GM12878 (cell line): ENCODE measurements around the gene F12. TPM values are rescaled to one million over a fixed set of nuclear protein-coding genes. Genes with fewer than 3 reads are reported as not detected.

ENCODE experiments used
- ATAC-seq: fragments of 200-7000 bp; cut with Tn5 transposase; 3 replicates; pipeline ENCODE4 v1.9.1; 2020; ENCODE audit warnings: mild to moderate bottlenecking, moderate library complexity
- BruUV-seq: library from RNA; stranded (reverse); fragments of 400-500 nt; replicated peaks from 2 replicates; lab custom pipeline; 2021; lab: Mats Ljungman, UMichigan
- CTCF ChIA-PET: fragments of 300-600 bp; sonication (Branson Sonifier 250); formaldehyde crosslinking; extraction: SDS; loops from one replicate; lab custom pipeline; 2021; ENCODE audit warnings: inconsistent platforms; lab: Yijun Ruan, JAX
- POLR2A ChIA-PET: fragments of 350-600 bp; formaldehyde crosslinking; extraction: SDS; loops from one replicate; lab custom pipeline; 2021; ENCODE audit warnings: inconsistent platforms; lab: Charles Lee
- RAD21 ChIA-PET: fragments of 300-600 bp; sonication (Branson Sonifier 250); formaldehyde crosslinking; loops from one replicate; lab custom pipeline; 2023; ENCODE audit warnings: antibody characterized with exemption; ENCODE audit not compliant: unreplicated experiment; lab: Charles Lee
- SMC1A ChIA-PET: fragments of 300-600 bp; sonication (Branson Sonifier 250); formaldehyde crosslinking; loops from one replicate; lab custom pipeline; 2023; ENCODE audit not compliant: unreplicated experiment, uncharacterized antibody; lab: Charles Lee
- DNase-seq: peaks from one replicate; pipeline ENCODE4 v3.0.0-alpha.2; 2011; ENCODE audit warnings: low read depth, low spot score
- FAIRE-seq: peaks from 3 replicates; lab custom pipeline; 2011; peaks lifted over from hg19 to GRCh38; lab: Jason Lieb, UNC
- H2AFZ ChIP-seq: 2 replicates; pipeline ENCODE4 v1.6.0; 2011; ENCODE audit warnings: low read depth, low read length, control low read depth; ENCODE audit not compliant: control insufficient read depth
- H3K27ac ChIP-seq: 2 replicates; pipeline ENCODE4 v1.5.1; 2011; ENCODE audit warnings: control low read depth; ENCODE audit not compliant: control insufficient read depth, insufficient read depth
- H3K27me3 ChIP-seq, 2 experiments: replicated peaks in 1 of 2; 2 replicates each; pipeline versions ENCODE4 v1.6.0 to v1.6.1; 2011; ENCODE audit warnings: low read length in 1 of 2; ENCODE audit not compliant: control insufficient read depth in 2 of 2, insufficient read depth in 2 of 2
- H3K36me3 ChIP-seq, 2 experiments: 2 replicates each; pipeline ENCODE4 v1.5.1; 2011; ENCODE audit warnings: low read length in 1 of 2; ENCODE audit not compliant: control insufficient read depth in 2 of 2, insufficient read depth in 2 of 2
- H3K4me1 ChIP-seq: 2 replicates; pipeline ENCODE4 v1.6.1; 2011; ENCODE audit warnings: mild to moderate bottlenecking, low read length, moderate library complexity, mixed read lengths; ENCODE audit not compliant: control insufficient read depth, insufficient read depth
- H3K4me2 ChIP-seq: 2 replicates; pipeline ENCODE4 v1.6.0; 2011; ENCODE audit warnings: control low read depth; ENCODE audit not compliant: control insufficient read depth, insufficient read depth
- H3K4me3 ChIP-seq: fragments of 200-600 bp; sonication (generic); 2 replicates; pipeline ENCODE4 v1.5.1; 2016
- H3K79me2 ChIP-seq: 2 replicates; pipeline ENCODE4 v1.6.0; 2011; ENCODE audit warnings: low read length; ENCODE audit not compliant: control insufficient read depth, insufficient read depth
- H3K9ac ChIP-seq: 2 replicates; pipeline ENCODE4 v1.8.0; 2011; ENCODE audit warnings: low read length, control low read depth, mixed read lengths; ENCODE audit not compliant: control insufficient read depth, insufficient read depth
- H3K9me3 ChIP-seq: replicated peaks from 3 replicates; pipeline ENCODE4 v1.5.1; 2011; ENCODE audit warnings: mild to moderate bottlenecking, low read length; ENCODE audit not compliant: control insufficient read depth, insufficient read depth
- H4K20me1 ChIP-seq: 2 replicates; pipeline ENCODE4 v1.6.0; 2011; ENCODE audit not compliant: control insufficient read depth, insufficient read depth
- BRCA1 ChIP-seq: IDR thresholded peaks from 2 replicates; pipeline ENCODE4 v1.6.1; 2011; ENCODE audit warnings: low read depth, low read length, improper control_type of control experiment
- CREM ChIP-seq: IDR thresholded peaks from 2 replicates; pipeline ENCODE4 v1.6.1; 2014; ENCODE audit warnings: antibody characterized with exemption, low read depth
- FOS ChIP-seq: IDR thresholded peaks from 3 replicates; pipeline ENCODE4 v1.6.1; 2011; ENCODE audit warnings: borderline replicate concordance; ENCODE audit not compliant: insufficient read length; ENCODE audit errors: extremely low read depth
- GATAD2B ChIP-seq: fragments of 450-650 bp; conservative IDR thresholded peaks from 2 replicates; pipeline ENCODE4 v1.6.1; 2017; ENCODE audit warnings: low read depth, mild to moderate bottlenecking, moderate library complexity
- IRF4 ChIP-seq: IDR thresholded peaks from 2 replicates; pipeline ENCODE4 v1.6.1; 2011; ENCODE audit warnings: low read depth, low read length
- JUNB ChIP-seq: IDR thresholded peaks from 2 replicates; pipeline ENCODE4 v1.6.1; 2016; ENCODE audit warnings: antibody characterized with exemption, mild to moderate bottlenecking
- MEF2A ChIP-seq: IDR thresholded peaks from 2 replicates; pipeline ENCODE4 v1.6.1; 2011; ENCODE audit warnings: low read depth, mild to moderate bottlenecking, low read length, moderate library complexity; ENCODE audit not compliant: insufficient read depth
- MLLT1 ChIP-seq: fragments of 450-650 bp; IDR thresholded peaks from 2 replicates; pipeline ENCODE4 v1.6.1; 2016; ENCODE audit warnings: mild to moderate bottlenecking
- MTA3 ChIP-seq: IDR thresholded peaks from 2 replicates; pipeline ENCODE4 v1.6.1; 2012; ENCODE audit warnings: low read length, inconsistent platforms, borderline replicate concordance
- NFYA ChIP-seq: IDR thresholded peaks from 2 replicates; pipeline ENCODE4 v1.6.1; 2011; ENCODE audit warnings: low read depth, mild to moderate bottlenecking, low read length, improper control_type of control experiment, borderline replicate concordance
- NFYB ChIP-seq: IDR thresholded peaks from 2 replicates; pipeline ENCODE4 v1.6.1; 2011; ENCODE audit warnings: low read depth, mild to moderate bottlenecking, low read length, improper control_type of control experiment, moderate library complexity; ENCODE audit not compliant: insufficient read depth
- PAX8 ChIP-seq: fragments of 450-650 bp; IDR thresholded peaks from 2 replicates; pipeline ENCODE4 v1.6.1; 2017; ENCODE audit warnings: mild to moderate bottlenecking, moderate library complexity
- POLR2A ChIP-seq: IDR thresholded peaks from 2 replicates; pipeline ENCODE4 v1.6.1; 2011; ENCODE audit warnings: low read depth, mild to moderate bottlenecking, low read length
- RB1 ChIP-seq: fragments of 450-650 bp; formaldehyde crosslinking; IDR thresholded peaks from 2 replicates; pipeline ENCODE4 v1.6.1; 2017; ENCODE audit warnings: mild to moderate bottlenecking, borderline replicate concordance
- TBL1XR1 ChIP-seq: IDR thresholded peaks from 2 replicates; pipeline ENCODE4 v1.6.1; 2012; ENCODE audit warnings: low read depth, low read length, improper control_type of control experiment
- ZNF24 ChIP-seq: fragments of 450-650 bp; IDR thresholded peaks from 2 replicates; pipeline ENCODE4 v1.6.1; 2017; ENCODE audit warnings: antibody characterized with exemption, mild to moderate bottlenecking
- ZNF274 ChIP-seq: IDR thresholded peaks from one replicate; pipeline ENCODE4 v1.8.0; 2011; ENCODE audit not compliant: insufficient read length, insufficient read depth
- WGBS: methylation state at CpG from one replicate; pipeline ENCODE4 v1.1.6; 2016; ENCODE audit warnings: low lambda C conversion rate; ENCODE audit not compliant: insufficient replicate concordance, insufficient coverage; ENCODE audit errors: missing lambda C conversion rate; 5-methylcytosine and 5-hydroxymethylcytosine counted together
- in situ Hi-C: fragments of 300-500 bp; cut with MboI; formaldehyde crosslinking; loops from 9 replicates; pipeline ENCODE4 v1.14.3; 2018; ENCODE audit warnings: mixed read lengths
- intact Hi-C: fragments of 100-400 bp; cut with micrococcal nuclease; formaldehyde crosslinking; loops from one replicate; pipeline ENCODE4 v1.14.2; 2022; ENCODE audit not compliant: unreplicated experiment
- polyA plus RNA-seq, 11 experiments: library from polyadenylated mRNA; depleted of rRNA in 4 of 11; unstranded in 6 of 11; stranded (reverse) in 5 of 11; fragments of >200 nt; fragmentation: Nextera tagmentation in 4 of 11; fragmentation: Illumina TruSeq in 1 of 11; extraction: Ambion mirVana in 4 of 11; extraction: Trizol in 1 of 11; gene quantifications; 1 replicate in 1 of 11; 2 replicates in 10 of 11; pipeline versions ENCODE4 v1.2.1 to v1.2.3, GENCODE V29; 2011 to 2016; ENCODE audit warnings: inconsistent platforms in 2 of 11, missing spikeins in 2 of 11, low read depth in 1 of 11
- total RNA-seq, 4 experiments: library from RNA; depleted of rRNA in 3 of 4; stranded (reverse); fragments of >200 nt in 3 of 4; fragmentation: Illumina TruSeq in 1 of 4; extraction: Trizol in 1 of 4; gene quantifications; 2 replicates each; pipeline versions ENCODE4 v1.2.1 to v1.2.3, GENCODE V29; 2013 to 2021
- TF ChIP-seq, protein P1 (sequence below): fragments of 450-650 bp; IDR thresholded peaks from 2 replicates; pipeline ENCODE4 v1.6.1; 2017; ENCODE audit warnings: borderline replicate concordance

F12 gene
- total and polyA plus RNA-seq, 10 of the 15 experiments (the other 5 are each of a cell fraction or from before 2014, with no cell fraction given): 0.25 to 11.3 (median 5.5) TPM

- in situ Hi-C loops: no loop called here
- no peak overlapping the region; the same call in 1 of the 2 replicates for H3K9ac ChIP-seq
Measured at GRCh38 chr5:177432839-177433657, 23.7 kb upstream of the F12 start.

More at GRCh38 chr5:177432839-177433657, 23.7 kb upstream of the F12 start:
- DNase-seq: no peak
- Histone ChIP-seq H3K4me3 (no peak overlapping the region), H3K9me3 (no peaks in the 10 kb centered on the region), H3K36me3 (peaks cover 39 to 48% of the 10 kb centered on the region in 2 experiments), H3K27me3 (no peaks in the 10 kb centered on the region), H3K4me2 (peak overlapping the region; percentile 65; the same call in 1 of the 2 replicates), H3K27ac (peak overlapping the region; percentile 94; the same call in 1 of the 2 replicates), H4K20me1 (no peaks in the 10 kb centered on the region), H3K4me1 (peaks cover 47% of the 10 kb centered on the region), H3K79me2 (peaks cover 44% of the 10 kb centered on the region), H2AFZ (no peak overlapping the region)
- 94% methylated on average over 25 of the region's 25 CpGs for WGBS
- RAD21 ChIA-PET: interaction anchor here (9.6 to 11.0 kb wide), 2 partner anchors 17 to 29 kb away, joined by 128 to 288 read pairs; partner anchors contain the start of gene PRR7
- SMC1A ChIA-PET: interaction anchor here (1.6 to 7.2 kb wide), 4 partner anchors 10 to 42 kb away, joined by 4 to 73 read pairs (median 38); partner anchors contain the start of gene PRR7
- BruUV-seq: no TSS peak
- no peak for FAIRE-seq
- intact Hi-C loops: no loop called here
- POLR2A ChIA-PET: interaction anchor here (1.3 to 13.4 kb wide), 4 partner anchors 8 to 68 kb away, joined by 3 to 358 read pairs (median 90); partner anchors contain the start of genes F12, PFN3 and PRR7
- CTCF ChIA-PET: interaction anchor here (2.3 to 13.2 kb wide), 3 partner anchors 14 to 29 kb away, joined by 14 to 188 read pairs (median 114); partner anchors contain the start of genes PFN3 and PRR7
- TF ChIP-seq IRF4 (no peak), NFYB (no peak), CREM (no peak), POLR2A (no peak), ZNF24 (no peak), MLLT1 (no peak), RB1 (no peak), GATAD2B (no peak), ZNF274 (no peak), BRCA1 (no peak), MEF2A (no peak), FOS (no peak), MTA3 (no peak), TBL1XR1 (no peak), NFYA (no peak), JUNB (no peak), PAX8 (no peak)
- TF ChIP-seq, protein P1, sequence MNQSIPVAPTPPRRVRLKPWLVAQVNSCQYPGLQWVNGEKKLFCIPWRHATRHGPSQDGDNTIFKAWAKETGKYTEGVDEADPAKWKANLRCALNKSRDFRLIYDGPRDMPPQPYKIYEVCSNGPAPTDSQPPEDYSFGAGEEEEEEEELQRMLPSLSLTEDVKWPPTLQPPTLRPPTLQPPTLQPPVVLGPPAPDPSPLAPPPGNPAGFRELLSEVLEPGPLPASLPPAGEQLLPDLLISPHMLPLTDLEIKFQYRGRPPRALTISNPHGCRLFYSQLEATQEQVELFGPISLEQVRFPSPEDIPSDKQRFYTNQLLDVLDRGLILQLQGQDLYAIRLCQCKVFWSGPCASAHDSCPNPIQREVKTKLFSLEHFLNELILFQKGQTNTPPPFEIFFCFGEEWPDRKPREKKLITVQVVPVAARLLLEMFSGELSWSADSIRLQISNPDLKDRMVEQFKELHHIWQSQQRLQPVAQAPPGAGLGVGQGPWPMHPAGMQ: no peak
- ATAC-seq: no peak
